Smooth muscle cell (in vitro differentiated cells): ENCODE data around the gene ALK. TPM values are rescaled to one million over a fixed set of nuclear protein-coding genes. Genes with fewer than 3 reads are reported as not detected.

Experiments
- DNase-seq: peaks from one replicate; lab custom pipeline; 2025; ENCODE audit not compliant: unreplicated experiment; lab: John Stamatoyannopoulos, UW
- H2AFZ ChIP-seq: fragments of 200-600 bp; sonication (generic); 2 replicates; pipeline ENCODE4 v1.6.0; 2016; ENCODE audit warnings: antibody characterized with exemption, low read depth, mild to moderate bottlenecking
- H3F3A ChIP-seq: fragments of 200-600 bp; sonication (generic); 2 replicates; pipeline ENCODE4 v1.6.0; 2017; ENCODE audit warnings: antibody characterized with exemption, low read depth
- H3K27ac ChIP-seq: fragments of 200-600 bp; sonication (generic); 2 replicates; pipeline ENCODE4 v1.5.1; 2016; ENCODE audit warnings: low read depth, mild to moderate bottlenecking
- H3K27me3 ChIP-seq: fragments of 200-600 bp; sonication (generic); 2 replicates; pipeline ENCODE4 v1.6.1; 2016; ENCODE audit warnings: low read depth, mild to moderate bottlenecking
- H3K36me3 ChIP-seq: fragments of 200-600 bp; sonication (generic); 2 replicates; pipeline ENCODE4 v1.5.1; 2016; ENCODE audit warnings: low read depth
- H3K4me1 ChIP-seq: fragments of 200-600 bp; sonication (generic); 2 replicates; pipeline ENCODE4 v1.5.1; 2016; ENCODE audit warnings: low read depth
- H3K4me2 ChIP-seq: fragments of 200-600 bp; sonication (generic); 2 replicates; pipeline ENCODE4 v1.6.0; 2016; ENCODE audit warnings: mild to moderate bottlenecking
- H3K4me3 ChIP-seq: fragments of 200-600 bp; sonication (generic); 2 replicates; pipeline ENCODE4 v1.5.1; 2016; ENCODE audit warnings: mild to moderate bottlenecking
- H3K79me2 ChIP-seq: fragments of 200-600 bp; sonication (generic); 2 replicates; pipeline ENCODE4 v1.6.0; 2016; ENCODE audit warnings: low read depth, mild to moderate bottlenecking
- H3K9ac ChIP-seq: fragments of 200-600 bp; sonication (generic); 2 replicates; pipeline ENCODE4 v1.6.0; 2016; ENCODE audit warnings: low read depth
- H3K9me3 ChIP-seq: fragments of 200-600 bp; sonication (generic); replicated peaks from 2 replicates; pipeline ENCODE4 v1.5.1; 2016; ENCODE audit warnings: low read depth
- H4K20me1 ChIP-seq: fragments of 200-600 bp; sonication (generic); 2 replicates; pipeline ENCODE4 v1.6.0; 2016; ENCODE audit warnings: low read depth
- CTCF ChIP-seq: fragments of 200-600 bp; sonication (generic); IDR thresholded peaks from 2 replicates; pipeline ENCODE4 v1.5.1; 2017; ENCODE audit warnings: borderline replicate concordance, mild to moderate bottlenecking, antibody characterized with exemption; ENCODE audit not compliant: insufficient read depth, poor library complexity, severe bottlenecking
- WGBS: methylation state at CpG from one replicate; pipeline ENCODE4 v1.1.7; 2016; ENCODE audit warnings: low lambda C conversion rate; 5-methylcytosine and 5-hydroxymethylcytosine counted together
- polyA plus RNA-seq: library from polyadenylated mRNA; unstranded; fragments of >200 nt; fragmentation: Nextera tagmentation; extraction: Ambion mirVana; gene quantifications from 2 replicates; pipeline ENCODE4 v1.2.1, GENCODE V29; 2016
- total RNA-seq: library from RNA; depleted of rRNA; stranded (reverse); fragments of >200 nt; gene quantifications from 2 replicates; pipeline ENCODE4 v1.2.3, GENCODE V29; 2014

The ALK gene
- total and polyA plus RNA-seq, 2 experiments from 2014 or later = 0.13 to 0.19 TPM

- Histone ChIP-seq H3K4me3 (no peak overlapping the region), H3K9me3 (no peaks in the 10 kb centered on the region), H3K9ac (no peak overlapping the region), H3K27me3 (no peaks in the 10 kb centered on the region), H4K20me1 (no peaks in the 10 kb centered on the region), H2AFZ (no peak overlapping the region), H3K27ac (no peak overlapping the region), H3K79me2 (no peaks in the 10 kb centered on the region), H3K4me2 (no peak overlapping the region), H3K4me1 (no peaks in the 10 kb centered on the region), H3K36me3 (no peaks in the 10 kb centered on the region), H3F3A (no peaks in the 10 kb centered on the region)
- WGBS = 91% methylated on average over 17 of the region's 17 CpGs
- DNase-seq = no peak
- TF ChIP-seq CTCF = no peak
Observed at GRCh38 chr2:29224693-29225551, 696.5 kb downstream of the ALK start.

GRCh38 chr2:29223851-29224692, 697.3 kb downstream of the ALK start:
- Histone ChIP-seq H4K20me1 (no peaks in the 10 kb centered on the region), H3K9ac (no peak overlapping the region), H3K27me3 (no peaks in the 10 kb centered on the region), H3K36me3 (no peaks in the 10 kb centered on the region), H3K79me2 (no peaks in the 10 kb centered on the region), H3K27ac (no peak overlapping the region), H3F3A (no peaks in the 10 kb centered on the region), H3K4me3 (no peak overlapping the region), H2AFZ (no peak overlapping the region), H3K4me1 (no peaks in the 10 kb centered on the region), H3K4me2 (no peak overlapping the region), H3K9me3 (no peaks in the 10 kb centered on the region)
- no peak for TF ChIP-seq CTCF
- DNase-seq = no peak
- 69% methylated on average over 7 of the region's 7 CpGs for WGBS

- H4K20me1 ChIP-seq = no peaks in the 10 kb centered on the region
Observed at GRCh38 chr2:29223257-29223656, 698.1 kb downstream of the ALK start.

More at GRCh38 chr2:29223257-29223656, 698.1 kb downstream of the ALK start:
- DNase-seq = no peak
- no peaks in the 10 kb centered on the region for H3F3A ChIP-seq
- no peaks in the 10 kb centered on the region for H3K9me3 ChIP-seq
- no peak for TF ChIP-seq CTCF
- no peaks in the 10 kb centered on the region for H3K4me1 ChIP-seq
- no peaks in the 10 kb centered on the region for H3K79me2 ChIP-seq
- WGBS = 91% methylated on average over 11 of the region's 11 CpGs
- H3K27ac ChIP-seq = no peak overlapping the region
- no peaks in the 10 kb centered on the region for H3K36me3 ChIP-seq
- H3K4me3 ChIP-seq = no peak overlapping the region
- H2AFZ ChIP-seq = no peak overlapping the region
- no peak overlapping the region for H3K4me2 ChIP-seq
- no peak overlapping the region for H3K9ac ChIP-seq
- H3K27me3 ChIP-seq = no peaks in the 10 kb centered on the region
